ENCODE results near the gene FOLR3. TPM values are rescaled to one million over a fixed set of nuclear protein-coding genes. Genes with fewer than 3 reads are reported as not detected.
"Not testable (repeated sequence)": the region's sequence is repeated elsewhere in the genome, so short reads cannot be mapped to it uniquely, and the experiment has no call there.

FOLR3 gene
- total RNA-seq, 1 donor from 2014 or later = not detected

DNA sequence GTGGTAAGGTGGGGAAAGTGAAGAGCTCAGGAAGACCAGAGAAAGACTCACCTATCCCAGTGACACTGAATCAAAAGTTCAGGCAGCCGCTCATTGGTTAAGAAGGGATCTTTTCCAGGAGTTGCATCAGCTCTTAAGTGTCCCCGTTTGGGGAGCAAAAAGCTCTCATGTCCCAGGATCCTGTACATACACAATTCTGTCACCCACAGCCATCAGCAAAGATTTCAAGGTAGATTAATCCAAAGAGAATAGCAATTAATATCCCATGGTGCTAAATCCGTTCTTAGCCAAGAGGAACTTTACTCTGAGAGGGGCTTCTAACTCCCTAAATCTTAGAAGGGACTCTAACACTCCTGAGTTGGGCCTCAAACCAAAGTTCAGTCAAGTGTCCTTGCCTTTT, 19.3 kb downstream of the FOLR3 start:
- Mint-ChIP-seq H3K4me3 (ENCODE audit: unreplicated experiment) (no peak overlapping the region), H3K36me3 (ENCODE audit: low read depth) (no peaks in the 10 kb centered on the region), H3K9me3 (ENCODE audit: low read depth) (no peaks in the 10 kb centered on the region), H3K27ac (ENCODE audit: unreplicated experiment) (no peak overlapping the region), H3K27me3 (ENCODE audit: low read depth) (peaks cover 20% of the 10 kb centered on the region), H3K4me1 (ENCODE audit: low read depth) (no peaks in the 10 kb centered on the region)
- TF ChIP-seq, protein P1, sequence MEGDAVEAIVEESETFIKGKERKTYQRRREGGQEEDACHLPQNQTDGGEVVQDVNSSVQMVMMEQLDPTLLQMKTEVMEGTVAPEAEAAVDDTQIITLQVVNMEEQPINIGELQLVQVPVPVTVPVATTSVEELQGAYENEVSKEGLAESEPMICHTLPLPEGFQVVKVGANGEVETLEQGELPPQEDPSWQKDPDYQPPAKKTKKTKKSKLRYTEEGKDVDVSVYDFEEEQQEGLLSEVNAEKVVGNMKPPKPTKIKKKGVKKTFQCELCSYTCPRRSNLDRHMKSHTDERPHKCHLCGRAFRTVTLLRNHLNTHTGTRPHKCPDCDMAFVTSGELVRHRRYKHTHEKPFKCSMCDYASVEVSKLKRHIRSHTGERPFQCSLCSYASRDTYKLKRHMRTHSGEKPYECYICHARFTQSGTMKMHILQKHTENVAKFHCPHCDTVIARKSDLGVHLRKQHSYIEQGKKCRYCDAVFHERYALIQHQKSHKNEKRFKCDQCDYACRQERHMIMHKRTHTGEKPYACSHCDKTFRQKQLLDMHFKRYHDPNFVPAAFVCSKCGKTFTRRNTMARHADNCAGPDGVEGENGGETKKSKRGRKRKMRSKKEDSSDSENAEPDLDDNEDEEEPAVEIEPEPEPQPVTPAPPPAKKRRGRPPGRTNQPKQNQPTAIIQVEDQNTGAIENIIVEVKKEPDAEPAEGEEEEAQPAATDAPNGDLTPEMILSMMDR (IDR thresholded peaks at IDR 0.05) = no peak
- no peak for DNase-seq (ENCODE audit: low spot score)

DNA sequence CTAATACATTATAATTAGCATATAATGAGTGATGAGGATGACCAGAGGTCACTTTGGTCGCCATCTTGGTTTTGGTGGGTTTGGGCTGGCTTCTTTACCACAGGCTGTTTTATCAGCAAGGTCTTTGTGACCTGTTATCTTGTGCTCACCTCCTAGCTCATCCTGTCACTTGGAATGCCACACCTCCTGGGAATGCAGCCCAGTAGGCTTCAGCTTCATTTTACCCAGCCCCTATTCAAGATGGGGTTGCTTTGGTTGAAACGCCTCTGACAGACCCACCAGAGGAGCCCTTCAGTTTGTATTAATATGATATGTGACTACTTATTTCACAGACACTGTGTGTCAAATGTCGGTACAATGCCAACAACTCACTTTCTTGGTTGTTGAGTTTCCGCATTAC, 20.2 kb downstream of the FOLR3 start:
- no peaks in the 10 kb centered on the region for H3K4me1 Mint-ChIP-seq (ENCODE audit: low read depth)
- no peaks in the 10 kb centered on the region for H3K9me3 Mint-ChIP-seq (ENCODE audit: low read depth)
- no peak overlapping the region for H3K27ac Mint-ChIP-seq (ENCODE audit: unreplicated experiment)
- DNase-seq (ENCODE audit: low spot score) = no peak
- H3K36me3 Mint-ChIP-seq (ENCODE audit: low read depth) = no peaks in the 10 kb centered on the region
- no peak overlapping the region for H3K4me3 Mint-ChIP-seq (ENCODE audit: unreplicated experiment)
- TF ChIP-seq, protein P1 (IDR thresholded peaks at IDR 0.05) = no peak
- H3K27me3 Mint-ChIP-seq (ENCODE audit: low read depth) = peaks cover 27% of the 10 kb centered on the region

DNA sequence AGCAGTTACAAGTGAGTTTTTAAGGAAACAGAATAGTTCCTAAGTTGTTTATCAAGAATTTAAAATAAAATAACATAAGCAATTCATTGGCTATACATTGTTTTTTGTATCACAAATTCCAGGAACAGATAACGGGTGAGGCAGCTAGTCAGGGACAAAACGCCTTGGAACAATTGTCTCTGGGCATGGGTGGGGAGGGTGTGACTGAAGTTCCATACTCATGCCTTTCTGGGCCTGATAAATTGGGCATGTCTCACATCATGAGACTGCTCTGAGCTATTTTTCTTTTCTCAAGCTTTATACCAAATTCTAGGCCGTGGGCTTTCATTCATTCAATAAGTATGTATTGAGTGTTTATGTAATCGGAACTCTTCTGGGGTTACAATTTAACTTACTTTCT, 21.6 kb downstream of the FOLR3 start:
- TF ChIP-seq, protein P1 (IDR thresholded peaks at IDR 0.05) = no peak
- DNase-seq (ENCODE audit: low spot score) = no peak
- H3K36me3 Mint-ChIP-seq (ENCODE audit: low read depth) = no peaks in the 10 kb centered on the region
- H3K27ac Mint-ChIP-seq (ENCODE audit: unreplicated experiment) = no peak overlapping the region
- H3K4me1 Mint-ChIP-seq (ENCODE audit: low read depth) = no peaks in the 10 kb centered on the region
- peaks cover 26% of the 10 kb centered on the region for H3K27me3 Mint-ChIP-seq (ENCODE audit: low read depth)
- H3K4me3 Mint-ChIP-seq (ENCODE audit: unreplicated experiment) = no peak overlapping the region
- H3K9me3 Mint-ChIP-seq (ENCODE audit: low read depth) = no peaks in the 10 kb centered on the region

DNA sequence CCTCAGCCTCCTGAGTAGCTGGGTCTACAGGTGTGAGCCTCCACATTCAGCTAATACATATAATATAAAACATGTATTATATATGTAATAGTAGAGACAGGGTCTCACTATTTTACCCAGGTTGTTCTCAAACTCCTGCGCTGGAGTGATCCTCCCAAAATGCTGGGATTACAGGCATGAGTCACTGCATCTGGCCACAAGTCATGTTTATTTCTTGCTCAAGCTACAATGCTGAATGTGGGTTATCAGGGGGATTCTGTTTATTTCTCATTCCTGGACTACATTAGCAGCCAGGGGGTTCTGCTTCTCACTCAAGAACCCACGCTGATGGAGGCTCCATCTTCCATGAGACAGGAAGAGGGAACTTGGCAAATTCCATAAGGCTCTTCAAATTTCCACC, 24.8 kb downstream of the FOLR3 start:
- H3K27ac Mint-ChIP-seq (ENCODE audit: unreplicated experiment) = no peak overlapping the region
- TF ChIP-seq, protein P1 (IDR thresholded peaks at IDR 0.05) = no peak
- no peaks in the 10 kb centered on the region for H3K9me3 Mint-ChIP-seq (ENCODE audit: low read depth)
- no peak overlapping the region for H3K4me3 Mint-ChIP-seq (ENCODE audit: unreplicated experiment)
- no peak for DNase-seq (ENCODE audit: low spot score)
- peaks cover 29% of the 10 kb centered on the region for H3K27me3 Mint-ChIP-seq (ENCODE audit: low read depth)
- no peaks in the 10 kb centered on the region for H3K4me1 Mint-ChIP-seq (ENCODE audit: low read depth)
- no peaks in the 10 kb centered on the region for H3K36me3 Mint-ChIP-seq (ENCODE audit: low read depth)

DNA sequence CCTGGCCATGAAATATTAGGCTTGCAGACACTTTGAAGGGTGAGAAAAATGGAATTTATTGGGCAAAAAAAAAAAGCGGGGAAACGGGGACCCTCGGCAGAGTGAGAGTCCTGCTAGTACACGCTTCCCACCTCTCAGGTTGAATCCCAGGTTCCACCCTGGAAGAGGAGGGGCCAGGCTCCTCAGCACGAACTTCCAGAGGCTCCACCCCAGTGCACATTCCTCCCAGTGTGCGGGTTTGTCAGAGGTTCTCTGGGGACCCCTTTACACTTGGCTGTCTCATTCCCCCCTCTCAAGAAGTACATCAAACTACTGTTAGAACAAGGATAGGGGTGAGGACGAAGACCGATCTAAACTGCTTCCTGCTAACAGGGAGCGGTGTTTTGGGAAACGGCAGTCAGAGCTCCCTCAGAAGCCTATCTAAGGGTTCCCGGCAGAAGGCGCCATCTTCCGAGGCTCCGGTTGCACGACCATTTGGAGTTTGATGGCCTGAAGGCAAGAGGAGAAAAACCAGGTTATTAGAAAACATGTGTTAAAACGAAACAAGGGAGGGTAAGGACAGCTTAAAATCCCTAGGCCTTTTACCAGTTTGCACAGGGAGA, 27.5 kb downstream of the FOLR3 start:
- TF ChIP-seq, protein P1 (IDR thresholded peaks at IDR 0.05) = no peak
- Mint-ChIP-seq H3K4me1 (ENCODE audit: low read depth) (no peaks in the 10 kb centered on the region), H3K36me3 (ENCODE audit: low read depth) (no peaks in the 10 kb centered on the region), H3K27ac (ENCODE audit: unreplicated experiment) (no peak overlapping the region), H3K9me3 (ENCODE audit: low read depth) (no peaks in the 10 kb centered on the region), H3K27me3 (ENCODE audit: low read depth) (peaks cover 33% of the 10 kb centered on the region), H3K4me3 (ENCODE audit: unreplicated experiment) (no peak overlapping the region)
- no peak for DNase-seq (ENCODE audit: low spot score)

DNA sequence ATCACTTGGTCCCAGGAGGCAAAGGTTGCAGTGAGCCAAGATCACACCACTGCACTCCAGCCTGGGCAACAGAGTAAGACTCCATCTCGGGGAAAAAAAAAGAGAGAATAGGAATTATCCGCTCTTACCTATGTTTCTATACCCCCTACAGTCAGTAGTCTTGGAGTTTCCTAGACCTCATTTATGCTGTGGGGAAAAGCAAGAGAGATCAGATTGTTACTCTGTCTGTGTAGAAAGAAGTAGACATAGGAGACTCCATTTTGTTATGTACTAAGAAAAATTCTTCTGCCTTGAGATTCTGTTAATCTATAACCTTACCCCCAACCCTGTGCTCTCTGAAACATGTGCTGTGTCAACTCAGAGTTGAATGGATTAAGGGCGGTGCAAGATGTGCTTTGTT, 28.7 kb downstream of the FOLR3 start:
- H3K27me3 Mint-ChIP-seq (ENCODE audit: low read depth) = peaks cover 28% of the 10 kb centered on the region
- H3K4me1 Mint-ChIP-seq (ENCODE audit: low read depth); H3K36me3 Mint-ChIP-seq (ENCODE audit: low read depth); H3K4me3 Mint-ChIP-seq (ENCODE audit: unreplicated experiment); H3K9me3 Mint-ChIP-seq (ENCODE audit: low read depth); DNase-seq (ENCODE audit: low spot score); H3K27ac Mint-ChIP-seq (ENCODE audit: unreplicated experiment): not testable (repeated sequence)

DNA sequence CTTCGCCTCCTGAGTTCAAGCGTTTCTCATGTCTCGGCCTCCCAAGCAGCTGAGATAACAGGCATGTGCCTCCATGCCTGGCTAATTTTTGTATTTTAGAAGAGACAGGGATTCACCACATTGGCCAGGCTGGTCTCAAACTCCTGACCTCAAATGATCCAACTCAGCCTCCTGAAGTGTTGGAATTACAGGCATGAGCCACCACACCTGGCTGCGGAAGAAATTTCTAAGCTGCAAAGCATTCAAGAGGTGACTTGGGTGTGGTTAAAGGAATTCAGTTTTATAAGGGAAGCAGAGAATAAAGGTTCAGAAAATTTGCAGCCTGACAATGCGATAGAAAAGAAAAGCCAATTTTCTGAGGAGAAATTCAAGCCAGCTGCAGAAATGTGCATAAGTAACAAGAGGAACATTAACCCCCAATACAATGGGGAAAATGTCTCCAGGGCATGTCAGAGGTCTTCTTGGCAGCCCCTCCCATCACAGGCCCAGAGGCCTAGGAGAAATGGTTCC, 33.6 kb downstream of the FOLR3 start:
- H3K4me1 Mint-ChIP-seq (ENCODE audit: low read depth); H3K27ac Mint-ChIP-seq (ENCODE audit: unreplicated experiment); DNase-seq (ENCODE audit: low spot score); H3K36me3 Mint-ChIP-seq (ENCODE audit: low read depth); H3K9me3 Mint-ChIP-seq (ENCODE audit: low read depth); H3K4me3 Mint-ChIP-seq (ENCODE audit: unreplicated experiment): not testable (repeated sequence)
- H3K27me3 Mint-ChIP-seq (ENCODE audit: low read depth) = peaks cover 16% of the 10 kb centered on the region

DNA sequence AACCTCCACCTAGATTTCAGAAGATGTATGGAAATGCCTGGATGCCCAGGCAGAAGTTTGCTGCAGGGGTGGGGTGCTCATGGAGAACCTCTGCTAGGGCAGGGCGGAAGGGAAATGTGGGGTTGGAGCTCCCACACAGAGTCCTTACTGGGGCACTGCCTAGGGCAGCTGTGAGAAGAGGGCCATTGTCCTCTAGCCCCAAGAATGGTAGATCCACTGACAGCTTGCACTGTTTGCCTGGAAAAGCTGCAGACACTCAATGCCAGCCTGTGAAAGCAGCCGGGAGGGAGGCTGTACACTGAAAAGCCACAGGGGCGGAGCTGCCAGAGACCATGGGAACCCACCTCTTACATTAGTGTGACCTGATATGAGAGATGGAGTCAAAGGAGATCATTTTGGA, 34.2 kb downstream of the FOLR3 start:
- not testable (repeated sequence) for H3K4me3 Mint-ChIP-seq (ENCODE audit: unreplicated experiment); H3K27ac Mint-ChIP-seq (ENCODE audit: unreplicated experiment); H3K4me1 Mint-ChIP-seq (ENCODE audit: low read depth); H3K36me3 Mint-ChIP-seq (ENCODE audit: low read depth); H3K9me3 Mint-ChIP-seq (ENCODE audit: low read depth); DNase-seq (ENCODE audit: low spot score)
- H3K27me3 Mint-ChIP-seq (ENCODE audit: low read depth) = peaks cover 14% of the 10 kb centered on the region

All from chondrocyte (in vitro differentiated cells).